ENCODE data around the gene NUCKS1. TPM values are rescaled to one million over a fixed set of nuclear protein-coding genes. Genes with fewer than 3 reads are reported as not detected.
A peak's percentile ranks its signal among the peaks of the same experiment; 100 is the strongest.

The NUCKS1 gene
- polyA plus RNA-seq, 3 donors = 4.2 to 4.9 (median 4.2) TPM

DNA sequence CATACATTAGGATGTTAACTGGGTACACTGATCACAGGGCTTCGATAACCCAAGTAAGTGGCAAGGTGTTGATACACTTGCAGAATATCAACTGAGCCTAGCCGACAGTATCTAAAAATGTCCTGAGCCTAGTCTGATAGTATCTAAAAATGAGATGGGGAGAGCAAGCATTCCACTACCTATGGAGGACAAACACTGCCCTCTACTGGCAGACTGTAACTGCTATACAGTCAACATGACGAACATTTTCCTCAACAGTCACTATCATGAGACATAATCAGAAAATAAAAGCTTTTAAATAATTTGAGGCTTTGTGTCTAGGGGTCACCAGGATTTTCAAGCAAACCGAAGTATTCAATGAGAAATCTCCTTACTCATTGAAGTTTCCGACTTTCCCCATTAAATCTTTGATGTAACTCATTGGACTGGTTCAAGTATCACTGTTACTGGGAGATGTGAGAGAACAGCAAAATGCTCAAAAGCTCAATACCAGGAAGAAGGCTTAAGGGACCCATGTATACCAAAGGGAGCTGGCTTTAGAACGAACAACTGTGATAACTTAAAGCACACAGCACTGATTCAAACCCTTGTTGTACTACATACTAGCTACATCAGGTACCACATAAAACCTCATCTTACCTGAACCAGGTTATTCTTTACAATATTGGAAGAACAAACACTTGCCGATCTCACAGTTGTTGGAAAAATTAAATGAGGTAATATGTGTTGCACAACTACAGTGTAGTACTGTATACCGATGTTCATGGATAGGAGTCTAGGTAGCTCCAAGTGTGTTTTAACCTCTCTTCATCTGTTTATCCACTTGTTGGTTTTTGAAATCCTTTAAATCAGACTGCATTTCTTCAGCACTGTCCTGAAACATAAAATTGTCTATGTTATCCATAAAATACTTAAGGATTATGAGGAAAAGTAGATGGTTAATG, 38.6 kb downstream of the NUCKS1 start:
- H3K36me3 Mint-ChIP-seq = peaks cover 13 to 31% of the 10 kb centered on the region in 2 donors
- H3K27ac ChIP-seq (ENCODE audit: low read depth in 1 of 2, low read length in 2 of 2) = no peak overlapping the region

More for the DNA sequence above, 38.6 kb downstream of the NUCKS1 start:
- Histone ChIP-seq H3K79me2 (ENCODE audit: insufficient read depth, low read length) (no peaks in the 10 kb centered on the region), H3K4me2 (replicated peaks; ENCODE audit: extremely low read depth, low read length, poor library complexity, severe bottlenecking) (no peak overlapping the region), H4K20me1 (ENCODE audit: insufficient read depth, low read length) (no peaks in the 10 kb centered on the region), H2AFZ (ENCODE audit: insufficient read depth, low read depth, low read length, poor library complexity, severe bottlenecking) (no peak overlapping the region), H3K27me3 (ENCODE audit: control insufficient read depth in 2 of 2, insufficient read depth in 2 of 2, low read length in 2 of 2) (no peaks in the 10 kb centered on the region), H3K9ac (ENCODE audit: insufficient read depth, low read length, poor library complexity, severe bottlenecking) (no peak overlapping the region), H3K4me1 (ENCODE audit: control insufficient read depth in 1 of 2, insufficient read depth in 2 of 2, low read length in 2 of 2) (peaks cover 8 to 14% of the 10 kb centered on the region in 2 donors), H3K9me3 (replicated peaks in 1 of 2; ENCODE audit: control insufficient read depth in 1 of 2, insufficient read depth in 1 of 2, low read length in 2 of 2) (no peaks in the 10 kb centered on the region), H3K36me3 (replicated peaks in 1 of 2; ENCODE audit: control insufficient read depth in 1 of 2, insufficient read depth in 2 of 2, low read length in 2 of 2) (peaks cover 4 to 32% of the 10 kb centered on the region in 2 donors), H3K4me3 (replicated peaks in 1 of 3; ENCODE audit: low read depth in 2 of 3, low read length in 3 of 3) (no peak overlapping the region)
- 60% methylated on average over 1 of the region's 8 CpGs for WGBS (ENCODE audit: insufficient coverage)
- Mint-ChIP-seq H3K4me3 (no peak overlapping the region), H3K27ac (no peak overlapping the region), H3K27me3 (ENCODE audit: low read depth in 3 of 3) (peaks cover 0 to 1% (median 0%) of the 10 kb centered on the region in 3 donors), H3K4me1 (peaks cover 34% of the 10 kb centered on the region), H3K9me3 (no peaks in the 10 kb centered on the region)
- DNase-seq = peak; percentile 68 to 83 (median 78)
- peak; percentile 91 for TF ChIP-seq CTCF (IDR thresholded peaks at IDR 0.05)
- intact Hi-C loops (cut with micrococcal nuclease) = loop anchor here (1.0 to 10.0 kb wide), 3 partner anchors 52 to 177 kb away; no protein-coding TSS in a partner anchor
